COR-L47 (cell line): ENCODE data around the gene NECAB2.
A peak's percentile ranks its signal among the peaks of the same experiment; 100 is the strongest.

ENCODE experiments used
- DNase-seq: peaks from one replicate; lab custom pipeline; 2025; lab: John Stamatoyannopoulos, UW

Gene NECAB2

DNA sequence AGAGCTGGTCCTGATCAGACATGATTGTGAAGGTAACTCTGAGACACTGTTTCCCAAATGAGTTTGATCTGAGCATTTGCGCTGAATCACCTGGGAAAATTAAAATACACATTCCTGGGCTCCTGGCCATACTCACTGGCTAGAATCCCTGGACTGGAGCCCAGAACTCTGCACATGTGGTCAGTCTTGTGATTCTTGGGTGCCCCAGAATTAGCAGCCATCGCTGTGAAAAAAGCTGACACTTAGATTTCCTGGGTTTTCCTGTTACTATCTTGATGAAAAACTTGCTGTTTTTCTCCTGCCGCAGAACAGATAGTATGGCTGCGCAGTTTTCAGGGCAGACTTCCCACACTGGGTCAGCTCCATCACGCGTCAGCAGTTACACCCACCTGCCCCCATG is 24.6 kb downstream of the NECAB2 start:
- peak; percentile 19 for DNase-seq

DNA sequence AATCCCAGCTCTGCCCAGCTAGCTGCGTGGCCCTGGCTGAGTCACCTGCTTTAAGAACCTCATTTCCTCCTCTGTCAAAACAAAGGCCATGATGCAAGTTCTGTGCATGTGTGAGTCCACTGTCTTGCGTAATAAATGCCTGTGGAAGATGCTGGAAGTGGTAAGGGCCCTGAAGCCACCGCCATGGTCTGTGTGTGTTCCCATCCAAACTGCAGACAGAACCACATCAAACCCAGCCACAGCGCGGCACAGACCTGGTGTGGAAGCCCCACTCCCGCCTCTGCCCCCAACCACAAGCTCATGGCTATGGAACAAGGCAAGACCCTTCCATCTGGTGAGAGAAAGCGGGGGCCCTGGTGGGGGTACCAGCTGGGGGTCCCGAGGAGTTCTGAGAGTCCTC is 26.0 kb downstream of the NECAB2 start:
- DNase-seq: no peak

DNA sequence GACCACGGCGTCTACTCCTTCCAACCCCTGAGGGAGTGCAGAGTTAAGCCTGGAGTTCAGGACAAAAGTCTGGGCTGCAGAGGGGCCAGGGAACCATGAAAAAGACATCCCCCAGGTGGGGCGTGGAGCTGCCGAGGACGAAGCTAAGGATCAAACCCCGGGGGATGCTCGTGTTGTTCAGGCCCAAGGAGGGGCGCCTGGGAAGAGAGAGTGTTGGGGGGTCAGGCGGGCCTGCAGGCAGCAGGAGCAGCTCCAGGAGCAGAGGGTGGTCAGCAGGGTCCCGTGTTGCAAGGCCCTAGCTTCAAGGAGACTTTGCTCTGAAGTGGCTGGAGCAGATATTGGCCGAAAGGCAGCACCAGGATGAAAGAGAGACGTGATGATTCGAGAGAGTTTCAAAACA is 26.7 kb downstream of the NECAB2 start:
- DNase-seq: no peak

DNA sequence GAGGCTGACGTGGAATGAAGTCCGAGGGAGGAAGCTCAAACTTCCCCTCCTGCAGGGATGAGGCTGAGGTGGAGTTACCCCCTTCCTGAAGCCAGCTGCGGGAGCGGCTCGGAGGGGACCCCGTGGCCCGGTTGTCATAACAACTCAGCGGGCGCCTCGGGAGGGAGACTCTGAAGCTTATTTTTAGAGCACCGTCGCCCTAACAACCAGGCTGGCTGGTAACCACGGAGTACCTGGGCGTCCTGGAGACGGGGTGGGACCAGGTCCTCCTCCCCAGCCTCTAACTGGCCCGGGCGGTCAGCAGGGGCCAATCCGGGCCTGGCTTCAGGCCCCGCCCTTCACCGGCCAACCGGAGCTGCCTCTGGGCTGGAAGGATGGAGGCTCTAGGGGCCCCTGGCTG is 27.7 kb downstream of the NECAB2 start:
- peak; percentile 98 for DNase-seq

DNA sequence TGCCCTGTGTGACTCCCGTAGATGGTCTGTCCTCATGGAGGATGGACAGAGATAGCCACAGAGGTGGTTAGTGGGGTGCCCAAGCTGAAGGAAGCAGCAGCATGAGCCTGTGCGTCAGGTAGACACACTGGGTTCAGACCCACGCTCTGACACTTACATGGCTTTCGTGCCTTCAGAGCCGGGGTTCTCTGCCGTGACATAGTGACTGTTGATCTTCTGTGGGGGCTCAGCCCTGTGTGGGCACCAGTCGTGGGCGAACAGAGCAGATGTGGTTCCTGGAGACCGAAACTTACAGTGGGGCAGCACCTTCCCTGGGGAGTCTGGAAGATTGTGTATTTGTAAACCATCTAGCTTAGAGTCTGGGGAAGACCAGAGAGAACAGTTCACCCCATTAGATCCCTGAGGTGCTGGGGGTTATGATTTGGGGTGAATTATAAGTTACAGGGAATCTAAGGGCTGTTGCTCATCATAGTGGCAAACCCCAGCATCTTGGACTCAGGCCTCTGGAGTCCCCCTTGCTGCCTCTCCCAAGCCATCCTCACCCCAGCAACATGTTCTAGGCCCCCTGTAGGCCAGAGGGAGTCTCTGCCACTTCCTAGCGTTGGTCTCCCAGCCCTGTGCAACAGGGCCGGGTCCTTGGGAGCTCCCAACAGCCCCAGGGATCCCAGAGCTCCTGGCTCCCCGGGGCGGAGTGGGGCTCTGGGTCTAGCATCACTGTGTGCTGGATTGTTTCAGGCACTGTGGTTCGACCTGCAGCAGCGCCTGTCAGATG is 28.6 kb downstream of the NECAB2 start:
- DNase-seq: no peak

DNA sequence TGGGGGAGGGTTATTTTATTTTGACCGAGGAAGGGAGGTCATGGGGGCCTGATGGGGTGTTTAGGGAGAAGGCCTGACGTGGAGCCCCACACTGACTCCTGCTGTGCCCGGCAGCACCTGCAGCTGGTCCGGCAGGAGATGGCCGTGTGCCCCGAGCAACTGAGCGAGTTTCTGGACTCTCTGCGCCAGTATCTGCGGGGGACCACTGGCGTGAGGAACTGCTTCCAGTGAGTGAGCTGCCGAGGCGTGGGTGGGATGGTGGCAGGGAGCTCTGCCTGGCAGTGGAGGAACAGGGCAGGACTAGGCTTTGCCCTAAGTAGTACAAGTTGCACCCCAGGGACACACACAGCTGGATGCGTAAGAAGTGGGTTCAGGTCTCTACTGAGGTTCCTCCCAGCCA is 30.0 kb downstream of the NECAB2 start:
- DNase-seq: no peak

DNA sequence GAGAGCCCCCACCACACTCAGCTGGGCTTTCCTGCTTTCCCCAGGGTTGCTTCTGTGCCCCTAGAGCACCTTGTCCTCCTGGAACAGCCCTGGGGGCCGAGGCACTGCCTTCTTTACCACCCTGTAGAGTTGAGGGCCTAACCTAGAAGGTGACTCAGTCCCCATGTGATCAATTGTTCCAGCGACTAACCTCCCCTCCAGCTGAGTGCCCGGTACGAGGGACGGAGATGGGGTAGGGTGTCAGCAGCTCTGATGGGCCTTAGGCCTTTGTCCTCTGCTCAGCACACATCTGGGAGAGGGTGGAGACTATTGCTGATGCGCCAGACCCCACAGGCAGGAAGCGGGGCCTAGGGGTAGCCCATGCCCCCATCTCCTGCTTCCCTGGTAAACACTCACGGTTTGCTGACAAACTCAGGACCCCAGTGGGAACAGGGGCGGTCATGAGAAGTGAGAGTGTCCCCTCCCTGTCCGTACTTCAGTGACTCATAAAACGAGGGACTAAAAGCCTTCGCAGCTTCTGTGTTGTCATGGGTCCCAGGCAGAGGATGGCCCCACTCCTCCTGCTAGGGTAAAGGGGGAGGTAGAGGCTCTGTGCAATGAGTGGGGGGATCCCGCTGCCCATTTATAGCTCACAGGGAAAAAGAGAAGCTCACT is 33.1 kb downstream of the NECAB2 start:
- no peak for DNase-seq

DNA sequence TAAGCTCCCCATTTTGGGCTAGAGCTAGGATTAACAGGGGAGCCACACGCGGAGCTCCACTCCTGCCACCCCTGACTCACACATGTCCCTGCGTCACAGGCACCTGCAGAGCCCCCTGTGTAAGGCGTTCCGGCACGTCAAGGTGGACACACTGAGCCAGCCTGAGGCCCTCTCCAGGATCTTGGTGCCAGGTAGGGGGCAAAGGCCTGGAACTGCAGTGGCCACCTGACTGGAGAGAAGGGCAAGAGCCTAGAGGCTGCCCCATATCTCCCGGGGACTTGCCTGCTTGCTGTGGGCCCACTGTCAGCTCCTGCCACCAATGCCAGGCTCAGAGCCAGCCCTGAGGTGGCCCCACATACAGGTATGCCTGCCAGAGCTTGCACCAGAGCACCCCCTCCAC is 33.7 kb downstream of the NECAB2 start:
- no peak for DNase-seq

DNA sequence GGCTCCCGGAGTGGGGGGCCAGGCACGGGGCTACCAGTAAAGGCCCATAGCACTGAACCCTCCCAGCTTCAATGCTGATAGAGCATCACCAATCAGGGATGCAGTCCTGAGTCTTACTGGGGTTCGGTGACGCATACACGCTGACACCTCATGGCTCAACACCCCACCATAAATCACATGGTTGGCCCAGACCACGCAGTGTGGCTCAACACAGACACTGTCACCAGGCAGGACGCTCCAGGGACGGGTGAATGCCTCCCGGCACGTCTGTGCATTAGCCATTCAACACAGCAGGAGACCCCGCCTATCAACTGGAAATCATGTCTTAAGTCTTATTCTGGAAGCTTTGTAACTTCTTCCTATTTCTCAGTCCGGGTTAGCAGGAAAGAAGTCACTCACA is 35.0 kb downstream of the NECAB2 start:
- no peak for DNase-seq

DNA sequence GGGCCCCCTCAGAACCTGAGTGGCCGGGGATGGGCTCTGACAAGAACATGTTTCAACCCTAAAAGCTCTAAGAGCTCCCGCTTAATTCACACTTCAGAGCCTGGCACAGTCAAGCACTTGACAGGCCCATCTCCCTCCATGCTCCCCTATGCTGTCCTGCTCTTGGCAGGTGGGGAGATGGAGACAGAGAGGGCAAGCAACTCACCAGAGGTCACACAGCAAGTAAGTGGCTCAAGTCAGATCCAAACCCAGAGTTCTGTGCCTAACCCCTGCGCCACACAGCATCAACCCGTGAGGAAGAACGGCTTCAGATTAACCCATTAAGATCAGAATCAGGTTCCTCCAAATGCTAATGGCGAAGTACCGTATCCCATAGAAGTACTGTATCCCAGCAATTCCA is 36.4 kb downstream of the NECAB2 start:
- no peak for DNase-seq

DNA sequence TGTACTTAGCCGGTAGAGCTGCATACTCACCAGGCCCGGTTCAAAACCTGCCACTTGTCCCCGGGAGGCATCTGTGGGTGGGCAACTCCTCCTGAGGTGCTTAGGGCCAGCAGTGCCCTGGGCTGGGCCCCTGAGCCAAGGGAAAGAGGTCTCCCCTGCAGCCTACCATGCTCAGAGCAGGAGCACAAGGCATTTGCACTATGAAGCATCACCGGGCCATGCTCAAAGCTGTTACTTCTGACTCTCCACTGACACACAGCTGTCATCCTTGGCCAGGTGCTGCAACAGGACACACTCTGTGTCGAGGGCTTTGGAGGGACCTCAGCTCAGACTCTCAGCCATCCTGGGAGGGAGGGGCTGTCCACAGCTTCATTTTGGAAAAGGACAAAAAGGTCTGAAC is 37.3 kb downstream of the NECAB2 start:
- no peak for DNase-seq

DNA sequence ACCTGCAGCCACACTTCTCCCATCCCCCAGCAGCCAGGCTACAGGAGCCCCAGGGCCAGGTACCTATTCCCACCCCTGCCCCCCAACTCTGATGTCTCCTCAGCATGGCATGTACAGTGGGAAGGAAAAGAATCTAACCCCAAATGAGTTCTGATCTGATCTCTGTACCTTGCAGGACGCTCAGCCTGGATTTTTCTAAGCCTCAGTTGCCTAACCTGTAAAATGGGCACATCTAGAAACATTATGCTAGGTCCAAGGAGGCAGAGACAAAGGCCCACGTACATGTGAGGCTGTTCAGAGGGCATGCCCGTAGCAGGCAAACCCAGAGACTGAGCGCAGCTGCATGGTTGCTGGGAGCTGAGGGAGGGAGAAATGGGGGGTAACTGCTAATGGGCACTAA is 39.5 kb downstream of the NECAB2 start:
- DNase-seq: no peak

DNA sequence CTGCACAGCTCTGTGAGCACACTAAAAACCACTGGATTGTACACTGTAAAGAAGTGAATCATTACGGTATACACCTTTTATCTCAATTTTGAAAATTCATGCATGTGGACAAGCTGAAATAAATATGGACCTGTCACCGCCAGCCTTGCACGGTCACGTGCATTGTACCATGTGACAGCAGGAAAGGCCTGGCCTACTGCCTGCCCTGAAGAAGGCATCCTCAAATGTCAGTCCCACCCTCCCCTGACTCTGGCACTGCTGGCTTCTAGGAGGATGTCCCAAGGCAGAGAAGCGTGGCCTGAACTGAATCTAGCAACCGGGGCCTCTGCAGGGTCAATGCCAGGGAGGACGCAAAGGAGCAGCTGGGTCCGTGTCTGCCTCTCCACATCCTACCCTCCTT is 39.9 kb downstream of the NECAB2 start:
- DNase-seq: no peak

DNA sequence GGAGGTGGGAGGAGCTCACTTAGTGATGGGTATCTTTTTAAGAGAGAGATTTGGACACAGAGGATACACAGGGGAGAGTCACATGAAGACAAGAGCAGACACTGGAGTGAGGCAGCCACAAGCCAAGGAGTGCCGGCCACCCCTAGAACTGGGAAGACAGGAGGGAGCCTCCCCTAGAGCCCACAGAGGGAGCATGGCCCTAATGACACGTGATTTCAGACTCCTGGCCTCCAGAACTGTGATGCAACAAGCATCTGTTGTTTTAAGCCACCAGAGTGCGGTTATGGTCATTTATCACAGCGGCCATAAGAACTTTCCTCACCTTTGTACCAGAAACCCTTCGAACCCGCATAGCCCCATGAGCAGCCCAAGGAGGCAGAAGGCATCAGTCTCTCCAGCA is 41.2 kb downstream of the NECAB2 start:
- DNase-seq: no peak

DNA sequence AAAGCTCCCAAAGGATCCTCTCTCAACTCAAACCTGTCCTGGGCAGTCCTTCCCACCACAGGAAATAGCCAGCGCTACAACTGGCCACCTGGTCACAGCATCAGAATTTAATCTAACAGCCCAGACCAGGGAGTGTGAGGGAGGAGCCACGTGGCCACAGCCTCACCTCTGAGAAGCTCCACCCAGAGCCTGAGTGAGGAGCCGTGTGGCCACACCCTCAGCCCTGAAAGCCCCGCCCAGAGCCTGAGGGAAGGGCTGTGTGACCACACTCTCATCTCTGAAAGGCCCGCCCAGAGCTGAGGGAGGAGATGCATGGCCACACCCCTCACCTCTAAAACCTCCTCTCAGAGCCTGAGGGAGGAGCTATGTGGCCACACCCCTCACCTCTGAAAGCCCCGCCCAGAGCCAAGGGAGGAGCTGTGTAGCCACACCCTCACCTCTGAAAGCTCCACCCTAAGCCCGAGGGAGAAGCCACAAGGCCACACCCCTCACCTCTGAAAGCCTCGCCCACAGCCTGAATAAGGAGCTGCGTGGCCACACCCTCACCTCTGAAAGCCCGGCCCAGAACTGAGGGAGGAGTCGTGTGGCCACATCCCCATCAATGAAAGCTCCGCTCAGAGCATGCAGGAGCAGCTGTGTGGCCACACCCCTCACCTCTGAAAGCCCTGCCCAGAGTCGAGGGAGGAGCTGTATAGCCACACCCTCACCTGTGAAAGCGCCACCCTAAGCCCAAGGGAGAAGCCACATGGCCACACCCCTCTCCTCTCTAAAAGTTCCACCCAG is 45.9 kb downstream of the NECAB2 start:
- DNase-seq: peak; percentile 35

DNA sequence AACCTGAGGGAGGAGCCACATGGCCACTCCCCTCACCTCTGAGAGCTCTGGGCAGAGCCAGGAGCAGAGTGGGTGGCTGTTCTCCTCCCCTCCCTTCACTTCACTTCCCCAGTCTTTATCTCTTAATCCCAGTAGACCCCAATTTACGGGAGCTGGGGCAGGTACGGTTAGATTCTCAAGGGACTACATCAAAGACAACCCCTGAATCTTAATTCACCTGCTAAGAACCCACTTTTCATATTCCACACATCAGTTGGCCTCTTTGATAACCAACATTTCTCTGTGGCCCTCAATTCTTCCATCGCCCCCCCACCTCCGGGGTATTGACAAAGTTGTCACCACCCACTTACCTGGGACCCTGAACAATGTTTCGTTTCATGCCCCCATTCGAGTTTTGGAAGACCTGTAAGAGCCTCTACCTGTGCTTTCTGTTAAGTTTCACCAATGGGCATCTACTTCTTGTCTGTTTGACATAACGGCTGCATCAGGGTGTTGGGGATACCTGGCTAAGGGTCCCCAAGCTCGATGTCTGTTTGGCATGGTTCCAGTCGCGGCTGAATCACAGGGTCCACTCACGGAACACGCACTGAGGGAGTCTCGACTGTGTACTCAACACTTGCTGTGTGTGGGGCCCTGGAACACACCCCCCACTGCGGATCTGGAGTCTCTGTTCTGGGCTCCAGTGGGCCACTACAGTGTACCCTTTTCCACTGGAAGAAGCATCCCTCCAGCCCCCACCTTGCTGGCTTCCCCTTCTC is 46.7 kb downstream of the NECAB2 start:
- DNase-seq: no peak

DNA sequence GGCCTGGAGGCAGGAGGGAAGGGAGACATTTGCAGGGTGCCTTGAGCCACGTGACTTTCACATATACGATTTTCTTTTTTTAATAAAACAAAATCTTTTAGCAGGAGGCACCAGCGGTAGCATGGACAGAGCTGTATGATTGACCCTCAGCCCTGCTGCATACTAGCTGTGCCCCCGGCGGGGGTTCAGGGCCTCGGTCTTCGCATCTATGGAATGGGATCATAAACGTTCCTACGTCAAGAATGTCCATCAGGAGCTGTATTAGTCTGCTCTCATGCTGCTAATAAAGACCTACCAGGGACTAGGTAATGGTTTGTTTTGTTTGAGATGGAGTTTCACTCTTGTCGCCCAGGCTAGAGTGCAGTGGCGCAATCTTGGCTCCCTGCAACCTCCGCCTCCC is 47.4 kb downstream of the NECAB2 start:
- no peak for DNase-seq

DNA sequence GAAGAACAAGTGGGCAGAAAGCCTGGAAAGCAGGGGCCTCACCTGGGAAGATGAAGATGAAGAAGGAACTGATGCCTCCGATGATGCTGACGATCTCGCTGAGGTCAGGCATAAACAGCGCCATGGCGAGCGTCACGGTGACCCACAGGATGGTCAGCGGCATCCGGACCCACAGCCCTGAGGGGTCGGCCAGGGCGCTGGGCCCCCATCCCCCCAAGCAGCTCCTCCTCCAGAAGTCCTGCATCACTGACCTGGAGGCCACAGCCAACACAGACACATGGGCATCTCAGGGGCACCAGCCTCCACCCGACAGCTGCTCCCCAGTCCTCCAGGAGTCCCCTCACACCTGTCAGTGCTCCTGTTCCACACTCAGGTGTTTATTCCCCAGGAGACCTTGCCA is 48.4 kb downstream of the NECAB2 start:
- DNase-seq: no peak

DNA sequence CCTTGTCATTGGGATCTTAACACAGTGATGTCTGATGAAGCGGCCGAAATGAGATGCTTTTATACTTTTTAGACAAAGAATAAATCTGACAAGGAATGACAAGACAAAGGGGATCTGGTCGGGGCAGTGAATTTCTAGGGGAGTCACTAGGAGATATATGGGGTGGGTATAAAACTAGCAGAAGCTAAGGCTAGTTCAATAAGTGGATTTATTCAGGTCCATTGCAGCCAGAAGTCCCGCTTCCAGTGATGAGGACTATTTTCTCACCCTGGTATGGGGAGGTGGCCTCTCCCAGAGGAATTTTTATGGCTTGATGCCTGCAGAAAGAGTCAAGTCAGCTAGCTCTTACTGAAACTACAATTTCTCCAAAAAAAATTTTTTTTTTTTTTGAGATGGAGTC is 50.7 kb downstream of the NECAB2 start:
- no peak for DNase-seq

DNA sequence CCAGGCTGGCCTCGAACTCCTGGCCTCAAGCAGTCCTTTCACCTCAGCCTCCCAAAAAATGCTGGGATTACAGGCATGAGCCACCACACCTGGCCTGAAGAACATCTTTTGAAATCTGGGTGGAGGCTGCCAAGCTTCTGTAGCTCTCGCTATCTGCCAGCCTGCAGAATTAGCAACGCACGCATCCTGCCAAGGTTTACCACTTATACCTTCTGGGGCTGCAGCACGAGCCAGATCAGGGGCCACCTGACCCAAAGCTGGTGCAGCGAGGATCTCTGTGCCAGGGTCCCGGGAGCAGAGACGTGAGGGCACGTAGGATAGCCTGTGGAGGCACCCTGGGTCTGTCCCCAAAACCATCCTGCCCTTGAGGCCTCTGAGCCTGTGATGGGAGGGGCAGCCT is 52.3 kb downstream of the NECAB2 start:
- no peak for DNase-seq

DNA sequence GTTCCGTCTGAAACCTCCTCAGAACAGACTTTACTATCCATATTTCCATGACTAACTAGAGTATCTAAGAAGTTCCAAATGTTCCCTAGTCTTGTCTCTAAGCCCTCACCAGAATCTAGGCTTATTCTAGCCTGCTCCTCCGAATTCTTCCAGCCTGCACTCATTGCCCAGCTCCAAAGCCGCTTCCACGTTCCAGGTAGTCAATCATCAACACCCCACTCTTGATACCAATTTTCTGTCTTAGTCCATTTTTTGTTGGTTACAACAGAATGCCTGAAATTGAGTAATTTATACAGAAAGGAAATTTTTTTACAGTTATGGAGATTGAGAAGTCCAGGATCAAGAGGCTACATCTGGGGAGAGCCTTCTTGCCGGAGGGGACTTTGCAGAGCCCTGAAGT is 53.4 kb downstream of the NECAB2 start:
- DNase-seq: no peak

DNA sequence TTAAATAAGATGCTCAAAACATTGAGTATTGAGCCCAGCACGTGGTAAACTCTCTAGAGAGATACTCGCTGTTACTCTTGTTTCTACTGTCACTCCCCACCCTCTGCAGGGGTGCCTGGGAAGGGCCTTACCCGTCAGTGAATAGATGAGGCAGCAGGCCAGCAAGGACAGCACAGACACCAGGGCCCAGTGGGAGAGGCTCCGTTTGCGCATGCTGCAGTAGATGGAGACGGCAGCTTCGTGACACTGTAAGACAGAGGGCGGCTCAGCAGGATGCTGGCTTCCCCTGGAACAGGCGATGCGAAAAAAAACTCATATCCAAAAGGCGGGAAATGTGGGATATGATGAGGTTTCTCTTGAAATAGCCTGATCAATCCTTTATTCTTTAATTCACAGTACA is 54.6 kb downstream of the NECAB2 start:
- no peak for DNase-seq
